Forelimb muscle (tissue), 1 donor: ENCODE data around the gene THSD4. TPM values are rescaled to one million over a fixed set of nuclear protein-coding genes. Genes with fewer than 3 reads are reported as not detected.

Source experiments
- DNase-seq: peaks from one replicate; pipeline ENCODE4 v3.0.0-alpha.2; 2013; ENCODE audit warnings: low read depth
- polyA plus RNA-seq: library from polyadenylated mRNA; unstranded; fragments of 120-200 nt; gene quantifications from one replicate; pipeline ENCODE4 v1.2.1, GENCODE V29; 2013; ENCODE audit not compliant: insufficient read length

THSD4 gene
- polyA plus RNA-seq, 1 donor = 21.8 TPM

DNA sequence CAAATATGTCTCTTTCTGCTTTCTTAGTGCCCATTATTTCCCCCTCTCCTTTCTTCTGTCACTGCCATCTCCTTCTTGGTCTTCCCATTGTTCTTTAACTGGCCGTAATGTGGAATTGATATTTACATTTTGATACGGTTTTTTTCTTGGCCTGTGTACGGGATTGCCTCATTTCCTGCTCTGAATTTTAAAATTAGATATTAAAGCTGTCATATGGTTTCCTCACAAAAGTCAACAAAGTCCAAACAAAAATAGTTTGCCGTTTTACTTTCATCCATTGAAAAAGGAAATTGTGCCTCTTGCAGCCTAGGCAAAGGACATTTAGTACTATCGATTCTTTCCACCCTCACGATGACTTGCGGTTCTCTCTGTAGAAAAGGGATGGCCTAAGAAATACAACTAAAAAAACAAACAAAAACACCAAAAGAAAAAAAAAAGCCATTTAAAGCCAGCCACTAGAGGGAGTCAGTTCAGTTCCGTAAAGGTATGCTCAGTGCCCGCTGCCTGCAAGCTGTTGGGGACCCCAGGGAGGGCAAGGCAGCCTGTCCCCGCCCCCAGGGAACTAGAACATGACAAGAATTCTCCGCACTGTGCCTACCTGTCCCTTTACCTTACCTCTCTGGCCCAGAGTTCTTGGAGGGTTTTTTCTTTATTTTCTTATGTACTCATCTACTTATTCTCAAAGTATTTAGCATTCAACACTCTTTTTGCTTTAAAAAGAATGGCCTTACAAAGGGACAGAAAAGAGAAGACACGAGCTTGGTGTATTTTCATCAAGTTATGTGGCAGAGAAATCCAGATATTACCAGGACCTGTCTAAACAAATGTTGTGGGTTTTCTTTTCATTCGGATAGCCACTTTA lies 665.1 kb downstream of the THSD4 start:
- DNase-seq = no peak

DNA sequence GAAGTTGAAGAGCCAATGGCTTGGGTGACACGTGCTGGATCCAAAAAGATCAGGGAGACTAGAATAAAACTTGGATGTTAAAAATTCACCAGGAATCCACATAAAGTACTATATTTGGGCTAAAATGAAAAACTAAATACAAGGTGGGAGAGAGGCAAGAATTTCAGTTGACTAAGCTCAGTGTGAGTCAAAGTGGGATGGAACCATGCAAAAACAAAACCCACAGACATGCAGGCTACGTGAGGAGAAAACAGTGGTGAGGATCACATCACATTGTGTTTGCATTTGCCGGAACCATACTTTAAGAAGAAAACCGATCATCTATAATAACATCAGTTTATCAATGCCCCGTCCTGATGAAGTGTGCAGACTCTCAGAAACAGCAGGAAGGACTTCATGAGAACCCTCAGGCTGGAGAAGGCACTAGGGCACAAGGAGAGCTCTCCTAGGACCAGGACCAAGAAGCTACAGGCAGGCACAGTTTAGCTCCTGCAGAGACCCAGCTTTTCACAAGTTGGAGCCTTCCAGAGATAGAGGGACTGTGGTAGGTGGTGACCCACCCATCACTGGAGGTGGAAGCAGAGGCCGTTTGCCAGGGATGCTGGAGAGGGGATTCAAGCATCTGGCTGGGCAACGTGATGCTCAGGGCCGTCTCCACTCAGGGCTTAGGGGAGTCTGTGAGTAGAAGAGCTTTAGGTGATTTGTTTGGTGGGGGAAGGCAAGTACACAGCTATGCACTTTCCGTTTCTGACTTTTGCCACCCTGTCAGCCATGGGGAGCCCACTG lies 666.1 kb downstream of the THSD4 start:
- DNase-seq = no peak

DNA sequence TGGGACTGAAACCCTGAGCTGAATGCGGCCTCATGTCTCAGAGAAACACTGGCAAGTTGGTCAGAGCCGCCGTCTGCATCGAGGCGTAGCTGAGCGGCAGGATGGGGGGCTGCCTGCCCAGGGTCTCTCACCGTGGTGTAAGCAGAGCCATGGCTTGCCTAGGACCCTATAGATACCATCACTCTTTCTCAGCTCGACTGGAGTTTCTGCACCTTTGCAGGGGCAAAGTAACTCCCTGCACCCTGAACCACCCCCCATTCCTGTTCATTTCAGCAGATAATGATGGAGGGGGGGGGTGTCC lies 666.6 kb downstream of the THSD4 start:
- DNase-seq = no peak

DNA sequence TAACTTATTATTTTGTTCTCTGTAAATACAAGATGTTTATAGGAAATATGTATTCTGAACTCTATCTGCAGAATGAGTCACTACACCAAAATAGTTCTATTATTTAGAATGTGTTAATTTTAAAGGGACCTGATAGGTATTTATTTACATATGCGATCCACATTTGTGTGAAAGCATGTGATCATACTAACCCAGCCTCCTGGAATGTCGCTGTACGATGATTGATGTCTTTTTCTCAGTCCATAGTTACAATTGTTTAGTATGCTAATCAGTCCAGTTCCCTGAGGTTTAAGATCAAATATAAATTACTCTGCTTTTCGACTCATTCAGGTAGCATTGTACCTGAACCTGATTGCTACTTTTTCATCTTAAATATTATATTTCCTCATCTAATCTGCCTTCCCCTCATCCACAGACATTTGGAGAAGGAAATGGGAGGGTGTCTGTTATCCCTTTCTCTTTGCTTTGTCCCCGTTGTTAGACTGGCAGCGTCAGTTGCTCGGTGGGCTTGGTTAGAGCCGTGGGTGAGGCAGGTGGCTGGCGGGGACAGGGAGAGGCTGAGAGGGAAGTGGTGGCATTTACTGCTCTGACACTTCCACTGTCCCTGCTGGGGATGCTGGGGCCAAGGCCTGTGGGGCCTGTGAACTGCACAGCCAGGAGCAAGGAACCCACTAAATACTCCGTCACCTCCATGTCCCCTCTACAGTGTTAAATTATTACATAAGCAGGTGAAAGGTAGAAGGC lies 667.3 kb downstream of the THSD4 start:
- no peak for DNase-seq

DNA sequence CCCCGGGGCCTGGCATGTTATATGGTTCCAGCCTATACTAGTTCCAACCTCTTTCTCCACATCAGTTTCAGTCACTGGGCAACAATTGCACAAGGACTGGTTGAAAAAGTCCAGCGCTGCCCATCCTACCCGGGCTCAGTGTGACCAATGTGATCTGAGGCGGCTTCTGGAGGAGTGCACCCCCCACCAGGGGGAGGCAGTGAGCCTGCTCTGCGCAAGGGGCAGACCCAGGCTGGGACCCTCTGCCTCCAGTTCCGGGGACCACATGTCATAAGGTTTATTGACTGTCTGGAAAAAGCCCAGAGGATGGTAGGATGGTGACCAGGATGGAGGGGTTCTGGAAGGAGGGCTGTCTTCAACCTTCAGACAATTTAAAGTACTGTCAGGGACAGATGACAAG lies 669.4 kb downstream of the THSD4 start:
- no peak for DNase-seq

DNA sequence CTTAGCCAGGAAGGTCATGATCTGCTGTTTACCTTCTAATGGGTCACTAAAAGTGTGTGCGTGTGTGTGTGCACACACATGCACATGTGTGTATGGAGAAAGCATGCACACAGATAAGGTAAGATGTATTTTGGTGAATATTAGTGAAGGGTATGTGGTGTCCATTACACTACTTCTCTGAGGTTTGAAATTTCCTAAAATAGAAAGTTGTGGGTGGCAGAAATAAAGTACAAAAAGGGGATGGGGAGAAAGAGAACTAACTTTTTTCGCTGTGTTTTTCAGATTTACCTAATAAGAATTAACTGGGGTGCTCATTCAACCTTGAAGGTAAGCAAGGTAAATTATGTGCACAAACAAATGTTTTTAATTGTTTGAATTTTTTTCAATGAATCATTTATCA lies 670.7 kb downstream of the THSD4 start:
- no peak for DNase-seq

DNA sequence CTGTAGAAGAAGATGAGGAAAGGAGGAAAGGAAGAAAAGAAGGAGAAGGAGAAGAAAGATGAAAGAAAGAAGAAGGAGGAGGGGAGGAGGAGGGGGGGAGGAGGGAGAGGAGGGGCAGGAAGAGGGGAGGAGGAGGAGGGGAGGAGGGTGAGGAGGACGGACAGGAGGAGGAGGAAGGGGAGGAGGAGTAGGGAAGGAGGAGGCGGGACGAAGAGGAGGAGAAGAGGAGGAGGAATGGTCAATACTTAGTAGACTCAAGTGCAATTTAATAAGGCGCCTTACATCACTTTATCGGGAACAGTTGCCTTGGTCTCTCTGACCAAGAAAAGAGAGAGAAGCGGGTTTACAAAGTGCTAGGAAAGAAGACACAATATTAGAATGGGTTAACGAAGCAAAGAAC lies 671.4 kb downstream of the THSD4 start:
- no peak for DNase-seq

DNA sequence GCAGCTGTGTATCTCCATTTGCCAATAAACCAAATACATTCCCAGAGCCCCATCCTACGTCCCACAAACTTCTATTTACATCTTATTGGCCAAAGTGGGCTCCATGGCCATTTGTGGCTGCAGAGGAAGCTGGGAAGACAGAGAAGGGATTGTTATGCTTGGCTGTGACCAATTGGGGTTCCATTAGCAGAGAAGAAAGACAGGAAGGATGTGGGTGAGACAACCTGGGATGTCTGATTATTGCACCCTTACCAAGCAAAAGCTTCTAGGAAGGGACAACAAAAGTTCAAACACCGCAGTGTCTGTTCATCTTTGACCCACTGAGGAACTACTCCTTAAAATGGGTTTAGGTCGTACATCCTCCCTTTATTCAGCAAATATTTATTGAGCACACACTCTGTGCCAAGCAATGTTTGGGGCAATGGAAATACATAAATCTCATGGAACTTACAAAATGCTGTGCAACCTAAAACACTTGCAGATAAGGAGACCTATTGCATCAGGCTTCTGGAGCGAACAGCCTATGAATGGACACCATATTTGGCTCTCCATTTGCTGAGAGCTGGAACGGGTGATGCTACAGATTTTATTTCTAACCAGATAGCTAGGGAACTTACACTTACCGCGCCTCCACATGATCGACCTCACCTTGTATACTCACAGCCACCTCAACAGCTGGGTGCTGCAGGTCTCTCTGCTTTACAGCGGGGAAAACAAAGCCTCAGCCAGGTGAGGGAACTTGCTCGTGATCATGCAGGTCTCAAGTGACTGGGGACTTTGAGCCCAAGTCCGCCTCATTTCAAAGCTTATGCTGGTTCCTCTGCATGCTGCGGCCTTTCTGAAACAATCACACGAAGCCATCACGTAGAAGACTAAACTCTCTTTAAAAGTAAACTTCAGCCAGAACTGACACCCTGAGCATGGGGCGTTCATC lies 673.6 kb downstream of the THSD4 start:
- no peak for DNase-seq

DNA sequence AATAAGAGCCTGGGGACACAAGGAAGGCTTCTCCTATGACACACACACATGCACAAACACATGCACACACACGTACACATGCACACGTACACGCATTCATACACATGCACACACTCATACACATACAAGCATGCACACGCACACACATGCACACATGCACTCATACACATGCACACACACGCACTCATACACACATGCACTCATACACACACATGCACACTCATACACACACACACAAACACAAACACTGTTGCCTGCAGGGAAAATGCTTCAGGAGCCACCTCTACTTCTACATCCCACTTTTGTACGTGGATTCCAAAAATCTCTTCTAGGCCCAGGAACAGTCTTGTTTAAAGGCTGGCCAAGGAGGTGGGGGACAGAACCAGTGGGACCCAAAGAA lies 674.3 kb downstream of the THSD4 start:
- no peak for DNase-seq

DNA sequence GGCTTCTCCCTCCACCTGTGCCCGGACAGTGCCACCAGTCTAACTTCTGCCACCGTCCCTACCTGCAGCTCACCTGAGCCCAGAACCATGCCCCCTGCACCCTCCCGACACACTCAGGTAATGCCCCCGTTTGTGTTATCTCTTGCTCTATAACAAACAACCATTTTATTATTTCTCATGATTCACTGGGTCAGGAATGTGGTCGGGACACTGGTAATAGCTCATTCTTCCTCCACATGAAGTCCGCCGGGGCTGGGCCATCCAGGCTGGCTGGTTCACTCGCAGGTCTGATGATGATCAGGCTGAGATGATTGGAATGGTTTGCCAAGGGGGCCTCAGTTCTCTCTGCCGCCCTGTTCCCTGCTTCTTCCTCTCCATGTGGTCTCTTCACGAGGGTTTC lies 674.8 kb downstream of the THSD4 start:
- no peak for DNase-seq

DNA sequence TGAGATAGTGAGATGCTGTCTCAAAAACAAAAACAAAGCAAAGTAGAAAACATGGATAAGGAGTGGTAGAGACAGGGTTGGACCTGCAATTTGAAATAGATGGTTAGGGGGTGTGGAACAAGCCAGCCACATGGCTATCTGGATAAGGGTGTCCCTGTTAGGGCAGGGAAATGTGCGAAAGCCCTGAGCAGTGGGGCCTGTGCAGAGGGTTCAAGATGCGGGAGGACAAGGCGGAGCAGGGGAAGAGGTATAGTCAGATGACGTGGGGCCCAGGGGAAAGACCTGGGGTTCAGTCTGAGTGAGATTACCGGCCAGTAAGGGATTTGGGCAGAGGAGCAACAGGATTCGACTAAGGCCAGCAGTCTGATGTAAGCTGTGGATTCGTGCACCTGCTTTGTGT lies 676.7 kb downstream of the THSD4 start:
- DNase-seq = no peak

DNA sequence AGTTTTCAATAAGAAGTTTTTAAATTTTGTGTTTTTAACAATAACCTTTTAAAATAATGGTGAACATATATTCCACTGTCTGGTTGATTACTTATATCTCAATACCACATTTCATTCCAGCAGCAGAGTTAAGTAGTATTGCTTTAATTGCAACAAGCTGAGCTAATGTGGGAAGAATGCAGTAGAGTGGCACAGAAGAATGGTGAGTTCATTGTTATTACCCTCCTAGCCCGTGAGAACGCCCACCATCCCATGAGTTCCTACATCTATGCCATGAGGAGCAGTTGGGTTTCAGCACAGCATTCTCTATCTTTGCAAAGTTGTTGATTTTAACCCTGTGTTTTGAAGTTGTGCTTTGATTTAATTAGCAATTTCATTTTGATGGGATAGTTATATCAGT lies 677.2 kb downstream of the THSD4 start:
- no peak for DNase-seq

DNA sequence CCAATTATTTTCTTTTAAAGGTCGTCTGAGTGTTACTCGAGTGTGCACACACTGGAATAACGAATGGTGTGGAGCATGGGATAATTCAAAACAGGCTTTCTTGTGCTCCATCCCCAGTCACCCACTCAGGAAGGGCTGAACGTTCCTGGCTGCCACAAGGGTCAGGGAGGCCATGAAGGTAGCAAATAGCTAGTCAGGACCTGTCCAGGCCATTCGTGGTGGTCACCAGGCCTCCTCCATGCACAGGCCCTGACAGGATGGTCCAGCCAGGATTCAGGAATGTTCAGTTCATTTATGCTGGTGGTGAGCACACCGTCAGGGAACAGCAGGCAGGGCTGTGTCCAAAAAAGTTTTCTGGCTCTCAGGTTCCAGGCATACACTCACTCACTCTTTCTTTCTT lies 683.4 kb downstream of the THSD4 start:
- no peak for DNase-seq

DNA sequence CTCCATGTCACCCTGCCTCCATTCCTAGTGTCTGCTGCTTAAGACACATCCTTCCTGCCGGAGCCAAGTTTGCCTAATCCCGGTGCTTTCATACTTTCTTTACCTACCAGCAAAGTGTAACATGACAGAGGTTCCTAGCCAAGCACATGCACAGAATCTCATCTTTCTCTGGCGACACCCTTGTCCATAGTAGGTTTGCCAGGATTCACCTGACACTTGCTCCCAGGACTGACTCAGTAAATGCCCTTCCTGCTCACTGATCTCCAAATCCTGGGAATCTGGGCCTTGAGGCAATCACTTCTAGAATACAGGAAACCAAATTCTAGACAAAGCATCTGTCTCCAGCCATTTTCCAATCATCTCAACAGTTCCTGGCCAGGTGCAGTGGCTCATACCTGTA lies 684.9 kb downstream of the THSD4 start:
- no peak for DNase-seq

DNA sequence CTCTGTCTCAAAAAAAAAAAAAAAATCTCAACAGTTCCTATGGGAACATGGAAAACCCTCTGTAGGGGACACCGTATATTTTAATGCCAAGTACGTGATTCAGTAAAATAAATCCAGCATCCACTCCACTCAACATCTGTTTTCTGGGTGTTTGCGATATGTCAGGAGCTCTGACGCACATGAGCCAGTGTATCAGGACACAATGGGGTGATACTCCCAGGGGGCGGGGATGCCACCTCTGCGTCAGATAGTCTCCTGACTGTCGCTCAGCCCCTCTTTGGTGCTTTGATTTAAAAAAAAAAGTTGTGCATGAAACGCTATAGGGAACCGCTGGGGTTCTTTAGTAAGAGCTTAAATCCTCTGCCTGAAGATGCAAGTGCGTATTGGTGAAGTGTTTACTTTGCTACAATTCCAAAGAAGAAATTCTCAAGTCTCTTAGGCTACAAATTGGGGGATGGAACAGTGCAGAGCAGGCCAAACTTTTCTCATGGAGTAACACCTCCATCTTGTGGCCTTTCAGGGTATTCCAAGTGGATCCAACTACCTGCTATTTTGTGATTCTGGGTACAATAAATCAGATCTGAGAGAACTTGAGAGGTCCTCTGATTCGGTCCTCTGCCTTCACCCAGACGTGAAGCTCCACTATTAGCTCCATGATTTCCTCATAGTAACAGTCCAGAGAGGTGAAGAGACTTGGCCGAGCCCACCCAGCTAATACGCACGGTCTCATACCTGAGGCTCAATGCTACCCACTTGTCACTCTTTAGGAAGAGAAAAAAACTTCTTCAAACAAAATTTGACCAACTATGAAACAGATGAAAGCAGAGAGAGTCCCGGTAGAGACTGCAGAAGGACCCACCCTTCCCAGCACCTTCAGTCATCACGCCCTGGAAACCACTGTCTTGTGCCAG lies 685.8 kb downstream of the THSD4 start:
- peak; percentile 74 for DNase-seq

DNA sequence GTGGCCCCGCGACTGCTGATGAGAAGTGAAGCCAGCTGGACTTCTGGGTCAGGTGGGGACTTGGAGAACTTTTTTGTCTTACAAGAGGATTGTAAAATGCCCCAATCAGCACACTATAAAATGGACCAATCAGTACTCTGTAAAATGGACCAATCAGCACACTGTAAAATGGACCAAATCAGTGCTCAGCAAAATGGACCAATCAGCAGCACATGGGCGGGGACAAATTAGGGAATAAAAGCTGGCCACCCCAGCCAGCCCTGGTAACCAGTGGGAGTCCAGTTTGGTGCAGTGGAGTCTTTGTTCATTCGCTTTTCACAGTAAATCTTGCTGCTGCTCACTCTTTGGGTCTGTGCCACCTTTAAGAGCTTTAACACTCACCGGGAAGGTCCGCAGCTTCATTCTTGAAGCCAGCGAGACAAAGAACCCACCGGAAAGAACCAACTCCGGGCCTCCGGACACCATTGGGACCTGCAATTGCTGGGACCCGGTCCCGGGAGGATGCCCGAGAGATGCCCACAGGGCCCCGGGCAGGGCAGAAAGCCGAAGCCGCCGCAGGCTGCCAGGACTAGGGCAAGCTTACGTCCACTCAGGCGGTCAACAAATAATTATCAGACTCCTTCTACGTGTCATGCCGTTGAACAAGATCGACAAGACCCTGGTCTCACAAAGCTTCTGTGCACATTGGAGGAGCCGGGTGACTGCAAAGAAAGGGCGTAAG lies 686.8 kb downstream of the THSD4 start:
- no peak for DNase-seq

DNA sequence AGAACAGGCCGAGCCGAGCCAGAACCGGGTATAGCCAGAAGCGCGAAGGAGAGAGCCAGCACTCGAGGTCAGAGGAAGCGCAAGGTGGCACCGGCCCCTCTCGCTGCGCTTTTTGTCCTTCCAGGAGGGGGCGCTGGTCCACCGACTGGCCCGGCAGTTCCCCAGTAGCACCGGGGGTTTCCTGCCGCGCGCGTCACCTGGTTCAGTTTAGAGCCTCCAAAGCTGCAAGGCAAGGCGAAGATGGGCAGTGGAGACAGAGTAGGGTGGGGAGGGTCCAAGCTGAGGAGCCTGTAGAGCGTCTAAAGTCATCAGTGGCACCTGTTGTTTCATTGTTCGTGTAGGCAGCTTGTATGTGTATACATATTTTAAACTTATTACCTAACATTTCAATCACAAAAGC lies 687.5 kb downstream of the THSD4 start:
- DNase-seq = no peak

DNA sequence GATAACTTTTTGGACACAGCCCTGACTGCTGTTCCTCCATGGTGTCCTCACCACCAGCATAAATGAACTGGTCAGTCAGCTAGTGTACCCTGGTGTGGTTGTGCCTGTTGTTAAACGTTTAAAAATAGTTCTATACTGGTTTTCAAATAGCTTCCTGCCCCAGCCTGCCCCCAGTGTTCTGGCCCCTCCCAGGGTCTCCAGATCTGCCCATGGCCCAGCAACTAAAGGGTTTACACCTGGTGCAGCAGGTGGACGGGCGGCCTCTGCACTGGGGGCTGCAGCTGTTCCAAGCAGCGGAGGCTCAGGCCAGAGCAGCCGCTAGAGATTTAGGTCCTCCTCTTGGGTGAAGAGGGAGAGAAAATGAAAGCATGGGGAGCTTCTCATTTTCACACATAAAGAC lies 689.0 kb downstream of the THSD4 start:
- no peak for DNase-seq

DNA sequence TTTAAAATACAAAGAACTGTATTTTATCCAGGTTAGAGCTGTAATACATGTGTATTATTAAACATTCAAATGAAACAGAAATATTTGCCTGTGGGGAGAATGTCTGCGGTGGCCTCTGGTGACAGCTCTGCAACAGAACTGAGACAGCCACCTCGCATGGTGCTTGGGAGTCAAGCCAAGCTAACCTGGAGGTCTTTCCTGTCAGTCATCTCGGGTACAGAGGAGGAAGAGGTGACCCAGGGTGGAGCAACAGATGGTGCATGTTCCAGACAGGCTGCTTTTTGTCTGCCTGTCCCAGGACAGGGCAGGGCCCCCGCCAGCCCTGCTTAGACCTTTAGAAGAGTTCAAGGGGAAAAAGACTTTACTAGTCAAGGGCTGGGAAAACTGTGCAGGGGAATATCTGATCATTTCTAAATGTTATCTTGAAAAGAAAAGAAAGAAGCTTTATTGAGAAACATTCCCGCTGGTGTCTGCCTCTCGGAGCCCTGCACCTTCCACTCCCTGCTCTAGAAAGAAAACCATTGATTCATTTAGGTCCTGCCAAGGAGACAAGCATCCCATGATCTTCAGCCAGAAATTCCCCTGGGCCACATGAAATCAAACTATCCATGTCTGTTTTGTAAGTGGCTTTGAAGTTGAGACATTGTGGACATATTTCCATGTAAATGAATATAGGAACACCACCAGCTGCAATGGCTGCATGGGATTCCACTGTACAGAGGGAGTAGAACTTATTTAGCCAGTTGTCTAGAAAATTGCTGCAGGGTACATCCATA lies 689.6 kb downstream of the THSD4 start:
- DNase-seq = no peak
